ENCODE data around the gene STRIT1.

The STRIT1 gene

GRCh38 chr3:155334215-155334913, 40.9 kb upstream of the STRIT1 start:
- no peak overlapping the region for H3K27ac Mint-ChIP-seq
- TF ChIP-seq CTCF (IDR thresholded peaks at IDR 0.05), result no peak
- no peaks in the 10 kb centered on the region for H3K9me3 Mint-ChIP-seq
- no peaks in the 10 kb centered on the region for H3K27me3 Mint-ChIP-seq (ENCODE audit: low read depth, poor library complexity)
- H3K4me1 Mint-ChIP-seq, result peaks cover 7% of the 10 kb centered on the region
- no peaks in the 10 kb centered on the region for H3K36me3 Mint-ChIP-seq (ENCODE audit: low read depth)
- no peak overlapping the region for H3K4me3 Mint-ChIP-seq
- DNase-seq, result no peak

DNA sequence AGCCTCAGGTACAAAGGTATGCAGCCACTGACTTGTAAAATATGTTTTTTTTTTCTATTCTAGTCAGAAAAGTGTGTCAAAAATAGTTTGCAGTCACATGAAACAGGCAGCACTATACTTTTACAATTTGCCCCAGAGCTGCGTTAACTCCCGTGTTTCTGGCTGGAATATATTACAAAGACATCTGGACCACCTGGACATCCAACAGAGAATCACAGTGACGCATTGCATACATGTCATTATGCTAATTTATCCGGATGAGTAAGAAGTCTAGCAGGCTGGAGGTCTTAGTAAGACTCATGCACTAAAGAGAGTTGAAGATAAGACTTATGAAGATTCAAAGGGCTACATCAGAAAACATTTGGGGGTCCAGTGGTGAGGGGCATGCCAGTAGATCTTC, 39.2 kb upstream of the STRIT1 start:
- H3K4me1 Mint-ChIP-seq, result peaks cover 7% of the 10 kb centered on the region
- no peaks in the 10 kb centered on the region for H3K36me3 Mint-ChIP-seq (ENCODE audit: low read depth)
- H3K27ac Mint-ChIP-seq, result no peak overlapping the region
- H3K27me3 Mint-ChIP-seq (ENCODE audit: low read depth, poor library complexity), result no peaks in the 10 kb centered on the region
- DNase-seq, result no peak
- TF ChIP-seq CTCF (IDR thresholded peaks at IDR 0.05), result no peak
- H3K4me3 Mint-ChIP-seq, result no peak overlapping the region
- H3K9me3 Mint-ChIP-seq, result no peaks in the 10 kb centered on the region

DNA sequence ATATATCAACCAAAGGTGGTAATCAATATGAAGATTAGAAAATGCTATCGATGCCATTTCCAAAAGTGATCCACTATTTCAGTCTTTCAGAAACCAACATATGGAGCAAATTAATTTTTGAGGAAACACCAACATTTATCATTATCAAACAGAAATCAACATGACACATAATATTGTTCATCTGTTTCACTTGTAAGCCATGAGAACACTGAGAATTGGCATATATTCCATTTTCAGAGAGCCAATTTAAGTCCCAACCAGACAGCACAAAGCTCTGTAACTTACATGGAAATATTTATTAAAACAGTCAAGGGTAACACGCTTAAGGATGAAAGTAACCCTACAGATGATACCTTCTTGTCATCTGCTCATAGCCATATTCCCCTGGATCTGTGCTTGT, 37.6 kb upstream of the STRIT1 start:
- Mint-ChIP-seq H3K36me3 (ENCODE audit: low read depth) (no peaks in the 10 kb centered on the region), H3K9me3 (no peaks in the 10 kb centered on the region), H3K4me1 (peaks cover 3% of the 10 kb centered on the region), H3K27ac (no peak overlapping the region), H3K4me3 (no peak overlapping the region), H3K27me3 (ENCODE audit: low read depth, poor library complexity) (peaks cover 2% of the 10 kb centered on the region)
- TF ChIP-seq CTCF (IDR thresholded peaks at IDR 0.05), result no peak
- DNase-seq, result no peak

- no peaks in the 10 kb centered on the region for H3K9me3 Mint-ChIP-seq
- H3K4me3 Mint-ChIP-seq, result no peak overlapping the region
- no peak for TF ChIP-seq CTCF (IDR thresholded peaks at IDR 0.05)
- no peak for DNase-seq
- peaks cover 2% of the 10 kb centered on the region for H3K27me3 Mint-ChIP-seq (ENCODE audit: low read depth, poor library complexity)
- no peaks in the 10 kb centered on the region for H3K36me3 Mint-ChIP-seq (ENCODE audit: low read depth)
- H3K27ac Mint-ChIP-seq, result no peak overlapping the region
- peaks cover 5% of the 10 kb centered on the region for H3K4me1 Mint-ChIP-seq
Observed at GRCh38 chr3:155330370-155330769, 36.9 kb upstream of the STRIT1 start.

DNA sequence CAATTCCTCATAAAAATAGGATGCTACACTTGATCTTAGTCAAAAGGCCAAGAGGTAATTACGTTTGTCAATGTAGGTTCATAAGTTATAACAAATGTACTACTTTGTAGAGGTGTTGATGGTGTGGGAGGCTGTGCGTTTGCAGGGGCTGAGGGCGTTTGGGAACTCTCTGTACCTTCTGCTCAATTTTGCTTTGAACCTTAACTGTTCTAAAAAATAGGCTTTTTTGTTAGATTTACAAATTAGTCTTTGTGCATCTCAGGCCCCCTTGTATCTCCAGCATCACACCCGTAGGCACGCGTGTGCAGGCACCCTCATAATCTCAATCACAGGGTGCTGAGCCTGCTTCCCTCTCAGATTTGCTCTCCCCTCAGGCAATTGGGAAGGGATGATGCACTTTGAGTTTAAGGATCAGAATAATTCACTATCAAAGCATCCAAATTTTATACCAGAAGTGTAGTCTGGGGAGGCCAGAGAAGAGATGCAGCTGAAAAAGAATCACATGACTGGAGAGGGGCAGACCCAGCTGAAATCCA, 36.1 kb upstream of the STRIT1 start:
- H3K4me1 Mint-ChIP-seq, result peaks cover 6% of the 10 kb centered on the region
- H3K27ac Mint-ChIP-seq, result no peak overlapping the region
- H3K27me3 Mint-ChIP-seq (ENCODE audit: low read depth, poor library complexity), result peaks cover 2% of the 10 kb centered on the region
- no peak overlapping the region for H3K4me3 Mint-ChIP-seq
- DNase-seq, result no peak
- no peaks in the 10 kb centered on the region for H3K36me3 Mint-ChIP-seq (ENCODE audit: low read depth)
- no peaks in the 10 kb centered on the region for H3K9me3 Mint-ChIP-seq
- TF ChIP-seq CTCF (IDR thresholded peaks at IDR 0.05), result no peak

DNA sequence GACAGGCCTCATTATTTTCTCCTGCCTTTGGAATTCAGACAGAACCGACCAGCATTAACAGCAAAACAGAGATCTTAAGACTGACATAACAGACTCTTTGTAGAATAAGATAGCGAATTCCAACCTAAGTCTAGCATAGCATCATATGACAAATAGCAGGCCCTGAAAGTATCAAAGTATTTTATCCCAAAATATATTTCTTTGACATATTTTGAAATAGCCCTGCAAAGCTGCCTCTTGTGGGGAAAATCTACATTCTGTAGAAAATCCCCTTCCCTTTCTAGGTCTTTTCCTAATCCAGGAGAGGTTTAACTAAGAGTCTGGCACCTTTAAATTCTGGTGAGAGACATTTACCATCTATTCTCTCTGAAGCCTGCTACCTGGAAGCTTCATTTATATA, 34.4 kb upstream of the STRIT1 start:
- Mint-ChIP-seq H3K4me3 (no peak overlapping the region), H3K27ac (no peak overlapping the region), H3K4me1 (peaks cover 6% of the 10 kb centered on the region), H3K9me3 (no peaks in the 10 kb centered on the region), H3K36me3 (ENCODE audit: low read depth) (no peaks in the 10 kb centered on the region), H3K27me3 (ENCODE audit: low read depth, poor library complexity) (peaks cover 6% of the 10 kb centered on the region)
- DNase-seq, result no peak
- no peak for TF ChIP-seq CTCF (IDR thresholded peaks at IDR 0.05)
